ENCODE measurements around the gene GSK3A. TPM values are rescaled to one million over a fixed set of nuclear protein-coding genes. Genes with fewer than 3 reads are reported as not detected.

GSK3A gene
- total and polyA plus RNA-seq, 2 of the 8 experiments (the other 6 are each of a cell fraction or from before 2014, with no cell fraction given): 55.3 to 84.0 TPM

GRCh38 chr19:42283188-42284065, 41.0 kb upstream of the GSK3A start:
- peak overlapping the region; percentile 88 for H3K4ac ChIP-seq (replicated peaks; ENCODE audit: insufficient read length, low read depth, low read length)
- H2BK120ac ChIP-seq (replicated peaks; ENCODE audit: low read depth, low read length): peak overlapping the region; percentile 35
- peak overlapping the region; percentile 98; the same call in 1 of the 2 replicates for H2BK5ac ChIP-seq (ENCODE audit: low read depth, low read length)
- no peak overlapping the region for H3K27ac ChIP-seq (ENCODE audit: low read depth, low read length)
- H3K4me1 ChIP-seq (replicated peaks in 1 of 4; ENCODE audit: control insufficient read depth in 3 of 4, insufficient read depth in 4 of 4, low read length in 3 of 4): peaks cover 9 to 42% (median 29%) of the 10 kb centered on the region in 4 experiments
- peaks cover 5 to 14% (median 13%) of the 10 kb centered on the region in 4 experiments; a peak in 6 of 8 replicates for H3K36me3 ChIP-seq (ENCODE audit: control insufficient read depth in 2 of 4, insufficient read depth in 4 of 4, low read length in 3 of 4)
- H3K4me2 ChIP-seq (ENCODE audit: insufficient read depth in 1 of 2, low read depth in 2 of 2, low read length in 2 of 2): peak overlapping the region; percentile 80 to 96
- DNase-seq (ENCODE audit: low read depth in 1 of 2, low spot score in 2 of 2): peak in 1 of 2 experiments; percentile 91
- H2AK5ac ChIP-seq (ENCODE audit: low read depth, low read length): peak overlapping the region; percentile 93
- WGBS, 2 experiments (ENCODE audit: extremely low coverage in 1 of 2, insufficient coverage in 1 of 2, insufficient read length in 1 of 2, insufficient replicate concordance in 2 of 2, low coverage in 1 of 2, low lambda C conversion rate in 2 of 2, missing lambda C conversion rate in 1 of 2): 17% methylated on average over 27 of the region's 74 CpGs; no CpG with 5 or more reads in 1 of the 2 experiments
- no peak overlapping the region for H3K14ac ChIP-seq (ENCODE audit: insufficient read length)
- peaks cover 30% of the 10 kb centered on the region for H3K23me2 ChIP-seq (ENCODE audit: low read depth, low read length)
- no peak overlapping the region for H4K8ac ChIP-seq (ENCODE audit: extremely low read depth, insufficient read depth, low read length)
- H2BK20ac ChIP-seq (ENCODE audit: low read length): peak overlapping the region; percentile 92
- peaks cover 0 to 22% of the 10 kb centered on the region in 2 experiments; a peak in 2 of 4 replicates for H3K79me2 ChIP-seq (ENCODE audit: control insufficient read depth in 1 of 2, insufficient read depth in 2 of 2, low read length in 2 of 2)
- H4K20me1 ChIP-seq (replicated peaks in 1 of 2; ENCODE audit: control insufficient read depth in 1 of 2, insufficient read depth in 2 of 2, low read length in 2 of 2): peaks cover 3 to 17% of the 10 kb centered on the region in 2 experiments
- peak overlapping the region; percentile 98 for H2BK12ac ChIP-seq (ENCODE audit: low read depth, low read length)
- H3K79me1 ChIP-seq (ENCODE audit: low read depth, low read length): peaks cover 21% of the 10 kb centered on the region
- H2AFZ ChIP-seq (ENCODE audit: low read length): no peak overlapping the region
- peak overlapping the region; percentile 34 for H3K56ac ChIP-seq (replicated peaks; ENCODE audit: insufficient read length, low read depth, low read length)
- ChIA-PET POLR2A (ENCODE audit: partially characterized antibody) (interaction anchor here (1.0 to 6.5 kb wide), 8 partner anchors 10 to 37 kb away, joined by 3 to 68 read pairs (median 10); partner anchors contain the start of genes CIC, ERF, PAFAH1B3 and PRR19), CTCF (ENCODE audit: partially characterized antibody) (interaction anchor here (0.9 to 7.4 kb wide), 7 partner anchors 7 to 175 kb away, joined by 3 to 260 read pairs (median 4); partner anchors contain the start of gene GSK3A)
- peak overlapping the region; percentile 93 for H4K91ac ChIP-seq (replicated peaks; ENCODE audit: insufficient read length, low read length)
- no peak overlapping the region for H3K23ac ChIP-seq (ENCODE audit: insufficient read length)
- H3K27me3 ChIP-seq (replicated peaks in 1 of 4; ENCODE audit: control insufficient read depth in 3 of 4, extremely low read depth in 1 of 4, insufficient read depth in 3 of 4, low read length in 3 of 4): no peaks in the 10 kb centered on the region
- peak overlapping the region; percentile 42 to 57 (median 52) for H3K4me3 ChIP-seq (ENCODE audit: extremely low read depth in 1 of 4, insufficient read depth in 2 of 4, low read depth in 3 of 4, low read length in 4 of 4)
- H3K9me3 ChIP-seq (ENCODE audit: insufficient read depth in 2 of 2, low read depth in 1 of 2, low read length in 1 of 2): no peaks in the 10 kb centered on the region
- peak overlapping the region in 2 of 4 experiments; percentile 12 to 51; a peak in 3 of 7 replicates for H3K9ac ChIP-seq (replicated peaks in 1 of 4; ENCODE audit: extremely low read depth in 1 of 4, low read depth in 3 of 4, low read length in 3 of 4)
- no peak for FAIRE-seq
- no peak overlapping the region for H4K5ac ChIP-seq (ENCODE audit: insufficient read length, low read depth, low read length)
- peak overlapping the region; percentile 100 for H2BK15ac ChIP-seq (ENCODE audit: low read length)
- H3K18ac ChIP-seq (ENCODE audit: extremely low read depth, low read length): peak overlapping the region; percentile 65
- TF ChIP-seq HDAC6 (IDR thresholded peaks at IDR 0.05; ENCODE audit: low read depth, low read length) (no peak), CHD2 (IDR thresholded peaks at IDR 0.05; ENCODE audit: low read length) (no peak), GABPA (IDR thresholded peaks at IDR 0.05; ENCODE audit: borderline replicate concordance, insufficient read depth, low read length) (no peak), KDM4A (IDR thresholded peaks at IDR 0.05; ENCODE audit: low read depth, low read length, severe bottlenecking) (peak; percentile 3), SP1 (IDR thresholded peaks at IDR 0.05; ENCODE audit: low read depth, low read length) (no peak), ASH2L (IDR thresholded peaks at IDR 0.05; ENCODE audit: low read length) (peak; percentile 32), SIRT6 (IDR thresholded peaks at IDR 0.05; ENCODE audit: low read length) (no peak), RXRA (IDR thresholded peaks at IDR 0.05; ENCODE audit: insufficient read depth, low read depth, low read length) (no peak)
- TF ChIP-seq, protein P1, sequence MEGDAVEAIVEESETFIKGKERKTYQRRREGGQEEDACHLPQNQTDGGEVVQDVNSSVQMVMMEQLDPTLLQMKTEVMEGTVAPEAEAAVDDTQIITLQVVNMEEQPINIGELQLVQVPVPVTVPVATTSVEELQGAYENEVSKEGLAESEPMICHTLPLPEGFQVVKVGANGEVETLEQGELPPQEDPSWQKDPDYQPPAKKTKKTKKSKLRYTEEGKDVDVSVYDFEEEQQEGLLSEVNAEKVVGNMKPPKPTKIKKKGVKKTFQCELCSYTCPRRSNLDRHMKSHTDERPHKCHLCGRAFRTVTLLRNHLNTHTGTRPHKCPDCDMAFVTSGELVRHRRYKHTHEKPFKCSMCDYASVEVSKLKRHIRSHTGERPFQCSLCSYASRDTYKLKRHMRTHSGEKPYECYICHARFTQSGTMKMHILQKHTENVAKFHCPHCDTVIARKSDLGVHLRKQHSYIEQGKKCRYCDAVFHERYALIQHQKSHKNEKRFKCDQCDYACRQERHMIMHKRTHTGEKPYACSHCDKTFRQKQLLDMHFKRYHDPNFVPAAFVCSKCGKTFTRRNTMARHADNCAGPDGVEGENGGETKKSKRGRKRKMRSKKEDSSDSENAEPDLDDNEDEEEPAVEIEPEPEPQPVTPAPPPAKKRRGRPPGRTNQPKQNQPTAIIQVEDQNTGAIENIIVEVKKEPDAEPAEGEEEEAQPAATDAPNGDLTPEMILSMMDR (IDR thresholded peaks at IDR 0.05; ENCODE audit: control extremely low read depth in 1 of 3, insufficient read depth in 1 of 3, low read depth in 1 of 3, low read length in 3 of 3): no peak
